ENCODE results near the gene SORBS1.

Gene SORBS1

DNA sequence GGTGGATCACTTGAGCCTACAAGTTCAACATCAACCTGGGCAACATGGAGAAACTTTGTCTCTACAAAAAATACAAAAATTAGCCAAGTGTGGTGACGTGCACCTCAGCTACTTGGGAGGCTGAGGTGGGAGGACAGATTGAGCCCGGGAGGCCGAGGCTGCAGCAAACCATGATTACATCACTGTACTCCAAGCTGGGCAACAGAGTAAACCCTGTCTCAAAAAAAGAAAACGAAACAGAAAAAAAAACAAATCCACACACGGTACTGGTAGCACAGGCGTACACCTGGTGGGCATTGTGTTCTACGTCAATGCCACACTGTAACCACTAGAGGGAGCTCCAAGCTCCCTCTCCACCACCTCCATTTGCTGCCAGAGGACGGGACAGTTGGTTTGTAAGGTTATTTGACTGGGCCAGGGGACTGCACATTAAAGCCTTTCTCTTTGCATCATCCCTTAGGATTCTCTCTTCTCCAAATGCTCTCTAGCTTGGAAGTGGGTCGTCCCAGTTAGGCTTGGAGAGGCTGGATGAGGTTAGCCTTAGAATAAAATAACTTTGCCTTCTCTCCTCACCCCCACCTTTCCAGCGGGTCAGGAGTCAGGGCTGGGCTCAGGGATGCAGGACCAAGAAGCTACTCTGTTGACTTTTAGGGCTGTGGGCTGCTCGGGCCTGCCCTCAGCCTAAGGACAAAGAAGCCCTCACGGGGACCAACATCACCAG is 130.8 kb downstream of the SORBS1 start:
- DNase-seq = peak; percentile 61

DNA sequence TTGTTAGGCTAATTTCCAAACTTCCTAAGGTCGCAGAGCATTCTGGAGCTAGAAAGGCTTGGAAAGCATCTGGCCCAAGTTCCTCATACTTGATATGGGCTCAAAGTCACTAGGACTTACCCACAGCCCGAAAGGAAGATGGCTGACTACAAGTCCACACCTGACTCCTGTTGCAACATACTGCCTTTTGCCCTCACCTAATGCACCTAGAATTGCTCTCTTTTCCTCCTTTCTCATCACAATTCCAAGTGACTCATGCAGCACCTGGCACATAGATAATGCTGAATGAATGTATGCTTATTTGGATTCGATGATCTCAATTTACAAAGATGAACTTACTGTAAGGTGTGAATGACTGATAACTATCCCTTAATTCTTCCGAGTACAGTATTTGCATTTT is 131.5 kb downstream of the SORBS1 start:
- no peak for DNase-seq

DNA sequence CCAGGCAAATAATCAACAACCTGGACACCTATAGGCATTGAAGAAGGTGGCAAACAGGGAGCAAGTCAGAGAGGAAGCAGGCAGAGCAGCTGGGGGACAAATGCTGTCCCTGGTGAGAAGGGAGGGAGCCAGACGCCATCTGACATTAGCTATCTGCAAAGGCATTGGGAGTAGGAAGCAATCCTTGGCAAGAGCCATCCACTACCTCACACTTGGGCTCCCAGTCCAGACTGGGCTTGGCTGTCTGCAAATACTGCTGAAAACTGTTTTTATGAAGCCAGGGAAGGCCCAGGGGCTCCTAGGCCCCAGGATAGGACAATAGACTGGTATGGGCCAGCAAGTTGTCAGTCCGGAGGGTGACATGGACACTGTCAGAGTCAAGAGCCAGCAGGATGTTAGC is 132.5 kb downstream of the SORBS1 start:
- DNase-seq = no peak

DNA sequence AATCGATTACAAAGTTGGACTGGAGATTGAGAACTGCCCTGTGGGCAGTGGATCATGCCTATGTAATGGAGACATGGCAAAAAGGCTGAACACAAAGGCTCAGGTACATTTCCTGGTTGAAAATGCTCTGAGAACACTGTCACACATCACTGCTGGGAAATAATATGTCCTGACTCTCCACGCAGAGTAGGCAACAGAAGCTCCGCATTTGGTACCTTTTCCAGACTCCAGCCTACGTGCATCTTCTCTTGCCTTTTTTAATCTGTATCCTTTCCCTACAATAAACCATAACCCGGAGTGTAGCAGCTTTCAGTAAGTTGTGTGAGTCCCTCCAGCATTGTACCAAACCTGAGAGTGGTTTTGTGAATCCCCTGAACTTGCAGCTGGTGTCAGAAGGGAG is 134.7 kb downstream of the SORBS1 start:
- no peak for DNase-seq

DNA sequence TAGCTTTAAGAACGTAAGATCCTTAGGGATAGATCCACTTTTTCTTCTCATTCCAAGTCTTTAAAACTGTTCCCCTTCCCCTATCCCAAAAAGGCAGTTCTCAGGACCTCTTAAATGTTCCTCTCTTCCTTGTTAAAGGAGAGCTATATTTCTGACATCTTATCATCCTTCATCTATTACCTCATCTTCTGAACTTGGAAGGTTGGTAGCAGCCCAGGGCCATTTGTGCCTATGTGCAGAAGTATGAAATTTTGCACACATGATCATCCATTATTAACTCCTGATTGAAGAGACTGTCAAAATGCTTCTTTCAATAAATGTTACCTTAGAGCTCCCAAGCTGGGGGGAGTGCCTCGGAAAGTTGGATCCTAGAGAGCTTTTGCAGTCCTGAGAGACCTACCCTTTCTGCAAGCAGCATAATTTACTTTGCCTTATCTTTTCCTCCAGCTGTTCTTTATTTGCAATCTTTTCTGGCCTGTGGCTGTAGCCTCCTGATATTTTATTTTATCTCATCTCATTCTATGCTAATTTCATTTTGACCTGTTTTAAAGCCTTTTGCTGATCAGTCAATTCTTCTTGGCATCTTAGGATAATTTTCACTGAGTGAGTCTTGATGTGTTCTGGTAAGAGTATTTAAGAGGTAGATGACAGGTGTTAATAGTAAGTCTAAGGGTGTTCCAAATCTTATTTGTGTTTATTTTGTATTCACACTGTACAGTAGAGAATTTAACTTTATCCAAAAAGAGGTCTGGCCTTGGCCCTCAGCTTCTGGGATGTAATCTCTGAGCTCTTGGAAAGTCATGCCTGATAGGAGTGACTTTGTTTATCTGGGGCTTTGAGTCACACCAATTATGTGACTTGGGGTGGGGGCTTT is 135.3 kb downstream of the SORBS1 start:
- DNase-seq = no peak

DNA sequence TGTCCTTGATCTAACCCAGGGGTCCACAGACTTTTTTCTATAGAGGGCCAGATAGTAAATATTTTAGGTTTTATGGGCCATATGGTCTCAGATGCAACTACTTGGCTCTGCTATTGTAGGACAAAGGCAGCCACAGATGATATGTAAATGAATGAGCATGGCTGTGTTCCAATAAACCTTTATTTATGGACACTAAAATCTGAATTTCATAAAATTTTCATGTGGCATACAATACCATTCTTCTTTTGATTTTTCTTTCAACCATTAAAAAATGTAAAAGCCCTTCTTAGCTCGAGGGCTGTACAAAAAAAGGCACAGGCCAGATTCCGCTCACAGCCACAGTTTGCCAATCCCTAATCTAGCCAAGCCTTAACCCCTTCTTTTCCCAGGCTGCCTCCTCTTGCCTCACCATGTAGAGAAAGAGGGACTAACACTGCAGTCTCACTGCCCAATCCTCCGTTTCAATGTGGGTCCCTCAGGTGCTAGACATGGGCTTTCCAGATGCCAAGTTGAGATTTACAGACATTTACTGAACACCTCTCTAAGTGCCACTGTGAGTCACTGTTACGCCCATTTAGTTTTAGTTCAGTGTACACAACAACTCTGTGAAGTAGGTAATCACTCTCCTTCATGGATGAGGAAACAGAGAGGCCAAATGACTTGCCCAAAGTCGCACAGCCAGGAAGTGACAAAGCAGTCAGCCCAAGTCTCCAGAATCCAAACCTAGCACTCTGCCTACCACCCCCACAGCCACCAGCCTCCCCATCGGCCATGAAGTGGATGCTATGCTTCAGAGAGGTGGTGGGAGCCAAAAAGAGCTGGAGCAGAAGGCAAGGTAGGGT is 137.8 kb downstream of the SORBS1 start:
- no peak for DNase-seq

DNA sequence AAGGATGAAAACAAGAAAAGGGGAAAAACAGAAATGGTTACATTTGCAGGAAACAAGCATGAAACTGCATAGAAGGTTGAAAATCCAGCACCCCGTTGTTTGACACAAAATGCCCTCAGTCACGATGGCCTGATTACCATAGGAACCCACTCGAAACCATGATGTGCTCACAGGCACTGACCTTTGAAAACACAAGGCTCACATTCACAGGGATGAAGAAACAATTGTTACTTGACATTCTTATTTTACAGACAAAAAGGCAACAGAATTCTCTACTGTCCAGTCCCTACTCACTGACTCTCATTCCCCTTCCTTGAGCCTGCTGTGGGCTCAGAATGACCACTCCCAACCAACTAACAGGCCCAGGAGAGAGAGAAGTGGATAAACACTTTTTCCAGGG is 138.9 kb downstream of the SORBS1 start:
- DNase-seq = no peak

DNA sequence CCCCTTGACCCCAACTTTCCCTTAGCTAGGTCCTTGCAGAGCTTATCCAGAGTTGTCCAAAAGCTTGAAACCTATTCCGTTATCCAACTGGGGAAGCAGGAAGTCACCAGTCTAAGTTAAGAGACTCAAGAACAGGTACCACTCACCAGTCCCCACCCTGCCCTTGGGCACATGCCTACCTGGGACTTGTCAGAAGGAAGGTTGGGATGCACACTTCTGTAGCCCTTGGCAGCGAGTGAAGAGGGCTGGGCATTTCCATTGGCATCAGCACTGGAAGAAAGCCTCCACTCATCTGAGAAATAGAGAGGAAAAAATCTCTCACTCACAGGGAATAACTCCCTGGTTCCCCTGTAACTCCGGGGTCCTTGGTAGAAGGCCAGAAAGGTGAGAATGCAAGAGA is 139.4 kb downstream of the SORBS1 start:
- no peak for DNase-seq

DNA sequence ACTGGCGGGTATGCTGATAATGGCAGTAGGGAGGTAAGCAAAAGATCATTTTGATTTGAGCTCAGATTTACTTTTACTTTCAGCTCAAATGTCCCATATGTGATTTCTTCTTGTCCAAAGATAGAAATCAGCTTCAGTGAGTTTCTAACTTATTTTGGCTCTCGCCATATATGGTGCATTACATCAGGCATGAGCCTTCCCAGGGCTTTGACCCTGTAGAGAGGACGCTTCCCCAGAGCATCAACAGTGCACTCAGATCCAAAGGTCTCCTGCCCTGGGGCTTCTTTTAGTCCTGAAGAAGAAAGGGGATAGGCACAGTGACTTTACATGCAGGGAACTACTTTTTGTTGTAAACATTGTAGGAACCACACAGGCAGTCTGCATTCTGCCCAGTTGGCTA is 141.8 kb downstream of the SORBS1 start:
- no peak for DNase-seq

DNA sequence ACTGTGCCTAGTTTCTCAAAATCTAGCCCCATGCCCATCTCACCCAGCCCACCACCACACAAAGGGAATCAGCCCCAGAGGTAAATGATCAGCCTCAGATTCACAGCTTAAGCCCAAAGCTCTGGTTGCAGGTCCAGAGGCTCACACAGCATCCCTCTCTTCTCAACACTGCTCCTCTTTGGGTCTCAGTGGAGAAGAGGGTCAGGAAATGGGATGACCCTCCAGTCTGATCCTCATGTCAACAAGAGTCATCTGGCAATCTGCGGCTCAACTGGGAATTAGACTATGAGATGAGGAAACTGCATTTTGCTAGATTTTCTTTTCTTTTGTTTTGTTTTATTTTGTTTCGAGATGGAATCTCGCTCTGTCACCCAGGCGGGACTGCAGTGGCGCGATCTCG is 144.2 kb downstream of the SORBS1 start:
- DNase-seq = no peak

DNA sequence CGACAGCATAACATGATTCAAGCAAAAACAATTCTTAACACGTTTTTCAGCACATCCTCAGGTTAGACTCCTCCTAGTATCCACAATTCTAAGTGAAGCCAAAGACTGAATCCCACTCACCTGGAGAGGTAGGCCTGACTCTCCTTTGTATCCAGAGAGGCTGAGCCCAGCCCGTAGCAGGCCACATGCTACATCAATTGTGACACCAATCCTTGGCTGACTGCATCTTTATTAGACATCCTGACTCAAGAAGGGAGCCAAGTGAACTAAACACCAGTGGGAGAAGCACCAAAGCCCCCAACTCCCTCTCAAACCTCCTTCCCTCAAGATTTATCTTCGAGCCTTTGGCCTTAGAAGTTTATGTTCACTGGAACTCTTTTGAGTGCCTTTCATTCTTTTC is 144.9 kb downstream of the SORBS1 start:
- DNase-seq = no peak

DNA sequence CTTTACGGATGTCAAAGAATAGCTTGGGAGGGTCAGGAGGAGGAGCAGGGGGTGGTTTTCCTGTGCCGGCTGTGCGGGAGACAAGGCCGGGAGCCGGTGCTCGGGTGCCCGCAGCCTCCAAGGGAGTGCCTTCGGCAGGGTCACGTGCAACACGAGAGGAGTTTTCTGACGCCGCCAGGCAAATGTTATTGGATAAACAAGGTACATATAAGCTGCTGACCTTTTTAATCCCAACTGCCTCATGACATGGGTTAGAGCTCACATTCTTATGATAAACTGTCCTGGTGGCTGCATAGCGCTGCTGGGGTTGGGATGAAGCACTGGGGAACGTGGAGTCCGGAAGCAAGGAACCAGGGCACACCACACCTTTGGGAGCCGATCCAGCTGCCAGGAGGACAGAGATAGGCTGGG is 145.5 kb downstream of the SORBS1 start:
- no peak for DNase-seq

DNA sequence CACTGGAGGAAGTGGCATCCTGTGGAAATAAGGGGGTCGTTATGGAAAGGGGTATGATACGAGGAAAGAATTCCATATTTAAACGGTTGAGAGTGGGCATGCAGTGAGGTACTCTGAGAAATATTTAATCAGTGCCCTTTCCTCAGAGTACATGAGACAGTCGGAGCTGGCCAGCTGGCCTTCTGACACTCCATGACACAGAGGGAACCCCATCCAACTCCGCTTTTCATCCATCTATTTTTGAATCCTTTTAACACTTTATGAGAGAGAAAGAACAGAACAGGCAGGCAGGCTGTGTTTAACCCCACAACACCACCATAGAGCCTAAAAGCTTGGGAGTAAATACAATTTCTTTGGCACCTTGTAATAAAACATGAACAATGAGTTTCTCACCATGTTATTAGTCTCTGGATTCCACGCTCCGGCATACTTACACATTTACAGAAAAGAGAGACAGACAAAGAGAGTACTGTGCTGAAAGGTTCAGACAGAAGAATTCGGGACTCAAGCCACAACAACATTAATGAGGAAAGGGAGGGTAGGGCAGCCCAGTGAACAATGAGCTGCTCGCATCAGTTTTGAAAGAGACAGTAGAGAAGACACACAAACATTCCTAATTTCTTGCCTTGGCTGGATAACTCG is 146.2 kb downstream of the SORBS1 start:
- DNase-seq = no peak

DNA sequence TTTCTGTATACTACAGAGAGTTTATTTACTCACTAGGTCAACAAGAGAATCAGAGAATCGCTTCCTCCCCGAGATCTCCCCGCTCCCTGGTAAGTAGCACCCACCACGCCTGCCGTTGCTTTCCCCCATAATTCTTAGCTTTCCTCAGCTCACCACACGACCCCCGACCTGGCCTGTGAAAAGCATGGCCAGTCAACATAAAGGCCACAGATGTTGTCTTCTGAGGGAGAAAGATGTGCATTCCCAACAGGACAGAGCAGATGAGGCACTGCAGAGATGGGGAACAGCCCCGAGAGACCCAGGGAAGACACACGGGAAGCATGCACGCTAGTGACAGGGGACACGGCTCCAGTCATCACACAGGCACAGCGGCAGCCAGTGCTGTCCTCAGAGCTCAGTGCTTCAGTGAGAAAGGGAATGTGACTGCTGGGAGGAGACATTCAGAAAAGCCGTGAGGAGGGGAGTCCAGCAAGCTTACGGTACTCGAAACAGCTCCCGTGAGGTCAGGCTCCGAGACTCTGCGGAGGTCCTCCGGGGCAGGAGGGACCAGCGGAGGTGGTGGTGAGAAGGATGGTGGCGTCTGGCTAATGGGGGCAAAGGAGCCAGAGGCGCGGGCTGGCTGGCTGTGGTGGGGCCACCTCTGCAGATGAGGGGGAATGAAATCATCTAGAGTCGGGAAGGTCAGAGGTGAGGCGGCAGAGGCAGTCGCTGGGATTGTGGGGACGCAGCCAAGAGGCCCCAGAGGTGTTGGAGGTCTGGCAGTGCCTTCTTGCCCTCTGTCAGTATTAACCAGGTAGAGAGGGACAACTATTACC is 146.9 kb downstream of the SORBS1 start:
- DNase-seq = no peak

DNA sequence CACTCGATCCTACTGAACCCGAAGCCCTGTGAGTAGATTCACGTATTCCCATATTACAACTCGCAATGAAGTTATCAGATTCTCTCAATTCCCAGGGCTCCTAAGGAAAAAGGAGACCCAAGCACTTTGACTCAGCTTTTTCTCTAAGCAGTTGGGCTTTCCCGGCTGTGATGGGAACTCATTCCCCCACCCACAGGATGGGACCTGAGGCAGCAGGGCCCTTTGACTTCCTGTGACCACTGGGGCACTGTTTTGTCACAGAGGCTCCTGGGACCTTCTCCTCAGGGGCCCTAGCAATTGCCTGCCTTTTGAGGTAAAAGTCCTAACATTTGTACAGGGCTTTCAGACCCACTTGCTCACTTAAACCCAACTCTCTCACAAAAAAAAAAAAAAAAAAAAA is 147.6 kb downstream of the SORBS1 start:
- no peak for DNase-seq

DNA sequence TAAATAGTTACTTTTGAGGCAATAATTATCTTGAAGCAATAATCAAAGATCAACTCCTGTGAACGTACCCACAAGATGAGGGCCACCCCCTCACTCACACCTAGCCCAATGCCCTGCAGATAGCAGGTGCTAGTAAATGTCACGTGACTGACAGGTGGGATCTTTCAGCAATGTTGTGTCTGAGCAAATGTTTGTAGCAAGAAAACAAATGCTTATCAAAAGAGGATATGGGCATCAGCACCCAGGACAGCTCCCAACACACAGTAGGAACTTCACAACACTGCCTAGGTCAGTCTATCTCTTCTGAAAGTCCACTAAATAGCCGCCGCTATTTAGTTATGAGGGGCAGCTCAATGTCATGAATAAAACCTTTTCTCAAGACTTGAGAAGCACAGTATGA is 149.5 kb downstream of the SORBS1 start:
- DNase-seq = no peak

DNA sequence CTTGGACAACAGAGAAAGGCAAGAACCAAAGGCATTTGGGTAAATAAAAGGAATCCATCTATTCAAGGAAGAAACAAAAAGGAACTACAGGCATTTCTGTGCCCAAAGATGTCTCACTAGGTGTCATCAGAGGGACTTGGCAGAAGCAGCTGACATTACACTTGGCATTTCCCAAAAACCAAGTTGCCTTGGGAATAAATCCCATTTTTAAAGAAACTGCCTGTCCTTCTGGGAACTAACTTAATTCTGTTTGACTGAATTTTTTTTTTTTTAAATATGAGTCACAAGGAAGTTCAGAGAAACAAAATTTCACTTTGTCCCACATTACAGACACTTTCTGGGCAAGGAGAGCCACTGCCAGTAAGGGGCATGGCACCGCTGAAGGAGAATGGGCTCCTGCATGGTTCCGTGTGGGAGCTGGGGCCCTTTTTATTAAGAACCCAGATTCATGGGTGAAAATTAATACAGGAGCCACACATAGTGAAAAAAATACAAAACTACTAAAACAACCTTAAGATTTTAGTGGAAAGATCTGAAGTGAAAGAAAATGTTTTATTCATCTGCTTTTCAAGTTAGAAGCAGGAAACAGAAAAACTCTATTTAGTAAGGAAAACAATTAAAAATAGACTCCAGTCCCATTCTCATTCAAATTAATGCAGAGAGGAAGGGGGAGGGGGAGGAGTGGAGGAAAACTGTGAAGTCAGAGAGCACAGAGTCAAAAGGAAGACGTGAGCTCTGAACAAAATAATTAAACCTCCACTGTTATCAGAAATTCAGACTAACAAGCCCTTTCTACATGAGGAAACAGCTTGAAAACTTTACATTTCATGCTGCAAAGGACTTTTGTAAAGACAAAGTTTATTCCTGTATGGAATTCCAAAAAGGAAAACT is 151.9 kb downstream of the SORBS1 start:
- no peak for DNase-seq

DNA sequence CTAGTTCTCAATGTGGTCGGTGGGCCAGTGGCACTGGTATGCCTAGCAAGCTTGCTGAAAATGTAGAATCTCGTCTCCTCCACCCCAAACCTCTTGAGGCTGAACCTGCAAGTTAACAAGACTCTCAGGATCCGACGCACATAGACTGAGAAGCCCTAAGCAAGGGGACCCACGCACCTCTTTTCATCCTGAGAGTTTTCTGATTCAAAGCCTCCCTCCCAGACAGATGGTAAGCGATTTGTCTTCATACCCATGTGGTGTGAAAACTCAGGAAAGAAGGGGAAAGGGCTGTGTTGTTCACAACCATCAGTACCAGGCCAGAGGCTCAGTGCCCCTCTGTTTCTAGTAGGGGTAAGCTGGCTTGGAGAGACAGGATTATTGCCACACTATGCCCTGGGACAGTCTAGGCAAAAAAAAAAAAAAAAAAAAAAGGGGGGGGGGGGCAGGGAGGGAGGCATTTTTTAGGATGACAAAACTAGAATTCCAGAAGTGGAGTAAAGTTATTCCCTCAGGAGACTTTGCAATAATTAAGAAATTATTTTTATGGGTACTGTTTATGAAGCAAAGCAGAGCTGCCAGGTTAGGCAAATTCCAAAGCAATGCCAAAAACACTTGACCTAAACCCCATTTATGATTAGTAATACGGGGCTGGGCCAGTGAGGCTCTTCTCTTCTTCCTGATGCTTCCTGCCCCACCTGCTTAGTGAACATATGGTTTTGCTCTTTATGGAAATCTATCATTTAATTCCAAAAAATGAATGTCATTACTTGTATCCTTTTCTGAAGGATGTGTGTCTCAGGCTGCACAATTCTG is 152.8 kb downstream of the SORBS1 start:
- no peak for DNase-seq

DNA sequence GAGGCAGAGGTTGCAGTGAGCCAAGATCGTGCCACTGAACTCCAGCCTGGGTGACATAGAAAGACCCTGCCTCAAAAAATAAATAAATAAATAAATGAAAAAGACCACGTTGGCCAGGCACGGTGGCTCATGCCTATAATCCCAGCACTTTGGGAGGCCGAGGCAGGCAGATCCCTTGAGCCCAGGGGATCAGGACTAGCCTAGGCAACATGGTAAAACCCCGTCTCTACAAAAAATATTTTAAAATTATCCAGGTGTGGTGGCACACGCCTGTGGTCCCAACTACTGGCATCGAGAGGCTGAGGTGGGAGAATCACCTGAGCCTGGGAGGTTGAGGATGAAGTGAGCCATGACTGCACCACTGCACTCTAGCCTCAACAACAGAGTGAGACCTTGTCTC is 153.6 kb downstream of the SORBS1 start:
- no peak for DNase-seq

DNA sequence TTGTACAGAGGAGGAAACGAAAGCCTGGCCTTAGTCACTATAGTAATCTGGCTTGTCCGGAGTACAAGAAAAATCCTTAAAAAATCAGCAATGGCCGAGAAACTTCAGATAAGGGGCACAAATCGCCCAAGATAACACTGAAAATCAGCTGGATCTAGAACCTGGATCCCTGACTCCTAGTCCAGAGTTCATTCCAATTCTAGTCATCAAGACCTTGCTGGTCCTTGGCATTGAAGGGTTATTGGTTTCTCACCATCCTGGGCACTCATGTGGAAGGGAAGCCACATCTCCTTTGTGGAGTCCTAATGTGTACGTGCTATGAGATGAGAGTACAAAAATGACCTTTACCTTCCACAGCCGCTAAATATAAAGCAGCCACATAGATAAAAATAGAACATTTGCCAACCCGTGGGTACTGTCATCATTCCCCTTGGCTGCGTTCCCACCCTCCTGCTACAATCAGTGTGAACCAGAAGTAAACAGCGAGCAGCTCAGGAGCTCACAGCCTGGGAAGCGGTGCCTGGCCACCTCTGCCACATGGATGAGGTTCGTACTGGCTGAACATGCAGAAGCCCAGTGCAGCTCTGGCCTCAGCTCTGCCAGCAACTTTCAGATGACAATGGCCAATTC is 154.4 kb downstream of the SORBS1 start:
- DNase-seq = no peak

All from activated CD8-positive, alpha-beta memory T cell treated with anti-CD3 and anti-CD28 coated beads, Interleukin-2, amount 50 U/mL, for 48 hours (primary cell).